OCI-LY7 (cell line): ENCODE measurements around the gene HMGCLL1. TPM values are rescaled to one million over a fixed set of nuclear protein-coding genes. Genes with fewer than 3 reads are reported as not detected.

Source experiments
- BruUV-seq: library from RNA; stranded (reverse); fragments of 400-500 nt; replicated peaks from 2 replicates; lab custom pipeline; 2021; lab: Mats Ljungman, UMichigan
- CTCF ChIA-PET: fragments of 300-600 bp; sonication (Branson Sonifier 250); formaldehyde crosslinking; loops from one replicate; lab custom pipeline; 2022; ENCODE audit warnings: antibody characterized with exemption; ENCODE audit not compliant: unreplicated experiment; lab: Charles Lee
- POLR2A ChIA-PET: fragments of 300-600 bp; sonication (Branson Sonifier 250); formaldehyde crosslinking; loops from one replicate; lab custom pipeline; 2022; ENCODE audit warnings: antibody characterized with exemption; lab: Charles Lee
- DNase-seq: peaks from one replicate; pipeline ENCODE4 v3.0.0-alpha.2; 2015; ENCODE audit warnings: low spot score
- H2AFZ ChIP-seq: fragments of 200-600 bp; sonication (generic), shearing (Covaris generic); 2 replicates; pipeline ENCODE4 v1.6.1; 2014; ENCODE audit warnings: mild to moderate bottlenecking, antibody characterized with exemption, low read length, moderate library complexity
- H3K27ac ChIP-seq: fragments of 200-600 bp; sonication (generic); 2 replicates; pipeline ENCODE4 v1.5.1; 2014; ENCODE audit warnings: mixed run types, low read depth, mild to moderate bottlenecking, moderate library complexity, low read length, inconsistent platforms; ENCODE audit not compliant: poor library complexity, severe bottlenecking
- H3K36me3 ChIP-seq: fragments of 200-600 bp; sonication (generic); 2 replicates; pipeline ENCODE4 v1.6.1; 2014; ENCODE audit warnings: mild to moderate bottlenecking, antibody characterized with exemption, low read length, moderate library complexity, mixed read lengths; ENCODE audit not compliant: insufficient read depth
- H3K4me1 ChIP-seq: fragments of 200-600 bp; sonication (generic); 2 replicates; pipeline ENCODE4 v1.5.1; 2014; ENCODE audit warnings: mild to moderate bottlenecking, low read length; ENCODE audit not compliant: insufficient read depth, poor library complexity, severe bottlenecking
- H3K4me2 ChIP-seq: fragments of 200-600 bp; sonication (generic); 2 replicates; pipeline ENCODE4 v1.6.1; 2014; ENCODE audit warnings: mild to moderate bottlenecking, low read length
- H3K4me3 ChIP-seq: fragments of 200-600 bp; sonication (generic); 2 replicates; pipeline ENCODE4 v1.5.1; 2014; ENCODE audit warnings: mild to moderate bottlenecking, low read depth, low read length; ENCODE audit not compliant: poor library complexity, severe bottlenecking
- H3K79me2 ChIP-seq: fragments of 200-600 bp; sonication (generic); 2 replicates; pipeline ENCODE4 v1.6.1; 2016; ENCODE audit warnings: low read depth, mild to moderate bottlenecking, low read length, moderate library complexity, mixed read lengths; ENCODE audit not compliant: insufficient read depth
- H3K9me2 ChIP-seq: fragments of 200-600 bp; sonication (generic); 2 replicates; pipeline ENCODE4 v1.6.1; 2016; ENCODE audit warnings: mild to moderate bottlenecking, low read length, mixed read lengths; ENCODE audit not compliant: insufficient read depth
- H3K9me3 ChIP-seq: fragments of 200-600 bp; sonication (generic); 2 replicates; pipeline ENCODE4 v1.6.1; 2014; ENCODE audit warnings: mild to moderate bottlenecking, mixed run types, low read length, mixed read lengths
- H4K20me1 ChIP-seq: fragments of 200-600 bp; sonication (generic); 2 replicates; pipeline ENCODE4 v1.6.1; 2014; ENCODE audit warnings: mild to moderate bottlenecking, antibody characterized with exemption, low read length, moderate library complexity, mixed read lengths; ENCODE audit not compliant: insufficient read depth
- EZH2phosphoT487 ChIP-seq: fragments of 200-600 bp; sonication (generic); IDR thresholded peaks from 2 replicates; pipeline ENCODE4 v1.6.1; 2018; ENCODE audit warnings: low read depth, borderline replicate concordance, mild to moderate bottlenecking, mixed run types, antibody characterized with exemption, low read length, moderate library complexity, mixed read lengths
- intact Hi-C: fragments of 100-400 bp; cut with micrococcal nuclease; formaldehyde crosslinking; loops from one replicate; pipeline ENCODE4 v1.10.0; 2022; ENCODE audit not compliant: unreplicated experiment
- total RNA-seq, 2 experiments: library from RNA; depleted of rRNA in 1 of 2; stranded (reverse); fragments of >200 nt in 1 of 2; shearing (Covaris generic) in 1 of 2; gene quantifications; 2 replicates each; pipeline ENCODE4 v1.2.3, GENCODE V29; 2014 to 2022
- TF ChIP-seq, protein P1 (sequence below): fragments of 200-600 bp; sonication (generic); conservative IDR thresholded peaks from 2 replicates; pipeline ENCODE4 v1.5.1; 2014; ENCODE audit warnings: mild to moderate bottlenecking, antibody characterized with exemption, low read length, moderate library complexity, mixed read lengths

The HMGCLL1 gene
- total RNA-seq, 2 experiments from 2014 or later, result not detected

DNA sequence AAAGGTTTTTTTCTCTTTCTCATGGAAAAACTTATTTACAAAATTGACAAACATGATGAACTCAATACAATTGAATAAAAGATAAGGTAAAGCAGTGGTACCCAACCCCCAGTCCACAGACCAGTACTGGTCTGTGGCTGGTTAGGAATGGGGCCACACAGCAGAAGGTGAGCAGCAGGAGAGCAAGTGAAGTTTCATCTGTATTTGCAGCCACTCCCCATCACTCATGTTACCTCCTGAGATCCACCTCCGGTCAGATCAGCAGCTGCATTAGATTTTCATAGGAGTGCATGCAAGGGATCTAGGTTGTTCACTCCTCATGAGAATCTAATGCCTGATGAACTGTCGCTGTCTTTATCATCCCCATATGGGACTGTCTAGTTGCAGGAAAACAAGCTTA, 47.5 kb downstream of the HMGCLL1 start:
- H3K27ac ChIP-seq, result no peak overlapping the region
- H4K20me1 ChIP-seq, result no peaks in the 10 kb centered on the region
- intact Hi-C loops, result no loop called here
- no peak overlapping the region for H3K4me2 ChIP-seq
- no peak overlapping the region for H3K4me3 ChIP-seq
- no peaks in the 10 kb centered on the region for H3K36me3 ChIP-seq
- POLR2A ChIA-PET, result no interaction called here
- DNase-seq, result no peak
- no peaks in the 10 kb centered on the region for H3K79me2 ChIP-seq
- H3K9me2 ChIP-seq, result no peaks in the 10 kb centered on the region
- H3K4me1 ChIP-seq, result no peaks in the 10 kb centered on the region
- no peak overlapping the region for H2AFZ ChIP-seq
- H3K9me3 ChIP-seq, result no peaks in the 10 kb centered on the region
- CTCF ChIA-PET, result no interaction called here
- no peak for TF ChIP-seq EZH2phosphoT487
- TF ChIP-seq, protein P1, sequence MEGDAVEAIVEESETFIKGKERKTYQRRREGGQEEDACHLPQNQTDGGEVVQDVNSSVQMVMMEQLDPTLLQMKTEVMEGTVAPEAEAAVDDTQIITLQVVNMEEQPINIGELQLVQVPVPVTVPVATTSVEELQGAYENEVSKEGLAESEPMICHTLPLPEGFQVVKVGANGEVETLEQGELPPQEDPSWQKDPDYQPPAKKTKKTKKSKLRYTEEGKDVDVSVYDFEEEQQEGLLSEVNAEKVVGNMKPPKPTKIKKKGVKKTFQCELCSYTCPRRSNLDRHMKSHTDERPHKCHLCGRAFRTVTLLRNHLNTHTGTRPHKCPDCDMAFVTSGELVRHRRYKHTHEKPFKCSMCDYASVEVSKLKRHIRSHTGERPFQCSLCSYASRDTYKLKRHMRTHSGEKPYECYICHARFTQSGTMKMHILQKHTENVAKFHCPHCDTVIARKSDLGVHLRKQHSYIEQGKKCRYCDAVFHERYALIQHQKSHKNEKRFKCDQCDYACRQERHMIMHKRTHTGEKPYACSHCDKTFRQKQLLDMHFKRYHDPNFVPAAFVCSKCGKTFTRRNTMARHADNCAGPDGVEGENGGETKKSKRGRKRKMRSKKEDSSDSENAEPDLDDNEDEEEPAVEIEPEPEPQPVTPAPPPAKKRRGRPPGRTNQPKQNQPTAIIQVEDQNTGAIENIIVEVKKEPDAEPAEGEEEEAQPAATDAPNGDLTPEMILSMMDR, result no peak
- BruUV-seq, result no TSS peak

GRCh38 chr6:55530931-55531330, 48.1 kb downstream of the HMGCLL1 start:
- no peak for DNase-seq
- POLR2A ChIA-PET, result interaction anchor here (0.6 kb wide), 1 partner anchor 25 kb away, joined by 3 read pairs; no protein-coding TSS in a partner anchor
- BruUV-seq, result no TSS peak
- Histone ChIP-seq H2AFZ (no peak overlapping the region), H3K36me3 (no peaks in the 10 kb centered on the region), H4K20me1 (no peaks in the 10 kb centered on the region), H3K79me2 (no peaks in the 10 kb centered on the region), H3K9me3 (no peaks in the 10 kb centered on the region), H3K9me2 (no peaks in the 10 kb centered on the region), H3K4me2 (no peak overlapping the region), H3K4me3 (no peak overlapping the region), H3K4me1 (no peaks in the 10 kb centered on the region), H3K27ac (no peak overlapping the region)
- intact Hi-C loops, result no loop called here
- CTCF ChIA-PET, result no interaction called here
- TF ChIP-seq, protein P1, result no peak
- TF ChIP-seq EZH2phosphoT487, result no peak

DNA sequence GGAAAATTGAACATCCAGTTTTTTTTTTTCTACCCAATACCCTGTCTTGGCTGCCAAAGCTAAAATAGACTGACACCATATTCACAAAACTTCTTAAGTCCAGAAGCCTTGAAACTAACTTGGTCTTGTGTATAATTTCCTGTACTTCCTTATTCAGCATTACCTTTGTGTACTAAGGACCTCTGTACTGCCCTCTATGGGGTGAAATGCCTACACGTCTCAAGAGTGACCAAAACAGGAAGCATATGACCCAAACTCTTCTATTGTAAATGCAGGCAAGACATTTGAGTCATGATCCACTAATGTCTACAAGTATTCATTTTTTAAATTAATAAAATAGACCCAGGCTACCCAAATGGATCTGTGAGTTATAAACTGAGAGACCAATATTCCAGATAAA, 50.4 kb downstream of the HMGCLL1 start:
- TF ChIP-seq EZH2phosphoT487, result no peak
- TF ChIP-seq, protein P1, result peak; percentile 71
- H3K4me1 ChIP-seq, result no peaks in the 10 kb centered on the region
- intact Hi-C loops, result no loop called here
- no peaks in the 10 kb centered on the region for H3K9me3 ChIP-seq
- peak; percentile 39 for DNase-seq
- no peak overlapping the region for H3K27ac ChIP-seq
- H3K4me2 ChIP-seq, result no peak overlapping the region
- H3K9me2 ChIP-seq, result no peaks in the 10 kb centered on the region
- no peaks in the 10 kb centered on the region for H3K36me3 ChIP-seq
- POLR2A ChIA-PET, result no interaction called here
- no peaks in the 10 kb centered on the region for H3K79me2 ChIP-seq
- BruUV-seq, result no TSS peak
- H2AFZ ChIP-seq, result no peak overlapping the region
- H4K20me1 ChIP-seq, result no peaks in the 10 kb centered on the region
- no peak overlapping the region for H3K4me3 ChIP-seq
- CTCF ChIA-PET, result no interaction called here
